GM12878 (cell line): ENCODE measurements around the gene PPP1R36. TPM values are rescaled to one million over a fixed set of nuclear protein-coding genes. Genes with fewer than 3 reads are reported as not detected.

Source experiments
- ATAC-seq: fragments of 200-7000 bp; cut with Tn5 transposase; 3 replicates; pipeline ENCODE4 v1.9.1; 2020; ENCODE audit warnings: mild to moderate bottlenecking, moderate library complexity
- BruUV-seq: library from RNA; stranded (reverse); fragments of 400-500 nt; replicated peaks from 2 replicates; lab custom pipeline; 2021; lab: Mats Ljungman, UMichigan
- CTCF ChIA-PET: fragments of 300-600 bp; sonication (Branson Sonifier 250); formaldehyde crosslinking; extraction: SDS; loops from one replicate; lab custom pipeline; 2021; ENCODE audit warnings: inconsistent platforms; lab: Yijun Ruan, JAX
- POLR2A ChIA-PET: fragments of 350-600 bp; formaldehyde crosslinking; extraction: SDS; loops from one replicate; lab custom pipeline; 2021; ENCODE audit warnings: inconsistent platforms; lab: Charles Lee
- RAD21 ChIA-PET: fragments of 300-600 bp; sonication (Branson Sonifier 250); formaldehyde crosslinking; loops from one replicate; lab custom pipeline; 2023; ENCODE audit warnings: antibody characterized with exemption; ENCODE audit not compliant: unreplicated experiment; lab: Charles Lee
- SMC1A ChIA-PET: fragments of 300-600 bp; sonication (Branson Sonifier 250); formaldehyde crosslinking; loops from one replicate; lab custom pipeline; 2023; ENCODE audit not compliant: unreplicated experiment, uncharacterized antibody; lab: Charles Lee
- DNase-seq: peaks from one replicate; pipeline ENCODE4 v3.0.0-alpha.2; 2011; ENCODE audit warnings: low read depth, low spot score
- FAIRE-seq: peaks from 3 replicates; lab custom pipeline; 2011; peaks lifted over from hg19 to GRCh38; lab: Jason Lieb, UNC
- H2AFZ ChIP-seq: 2 replicates; pipeline ENCODE4 v1.6.0; 2011; ENCODE audit warnings: low read depth, low read length, control low read depth; ENCODE audit not compliant: control insufficient read depth
- H3K27ac ChIP-seq: 2 replicates; pipeline ENCODE4 v1.5.1; 2011; ENCODE audit warnings: control low read depth; ENCODE audit not compliant: control insufficient read depth, insufficient read depth
- H3K27me3 ChIP-seq, 2 experiments: replicated peaks in 1 of 2; 2 replicates each; pipeline versions ENCODE4 v1.6.0 to v1.6.1; 2011; ENCODE audit warnings: low read length in 1 of 2; ENCODE audit not compliant: control insufficient read depth in 2 of 2, insufficient read depth in 2 of 2
- H3K36me3 ChIP-seq, 2 experiments: 2 replicates each; pipeline ENCODE4 v1.5.1; 2011; ENCODE audit warnings: low read length in 1 of 2; ENCODE audit not compliant: control insufficient read depth in 2 of 2, insufficient read depth in 2 of 2
- H3K4me1 ChIP-seq: 2 replicates; pipeline ENCODE4 v1.6.1; 2011; ENCODE audit warnings: mild to moderate bottlenecking, low read length, moderate library complexity, mixed read lengths; ENCODE audit not compliant: control insufficient read depth, insufficient read depth
- H3K4me2 ChIP-seq: 2 replicates; pipeline ENCODE4 v1.6.0; 2011; ENCODE audit warnings: control low read depth; ENCODE audit not compliant: control insufficient read depth, insufficient read depth
- H3K4me3 ChIP-seq: fragments of 200-600 bp; sonication (generic); 2 replicates; pipeline ENCODE4 v1.5.1; 2016
- H3K79me2 ChIP-seq: 2 replicates; pipeline ENCODE4 v1.6.0; 2011; ENCODE audit warnings: low read length; ENCODE audit not compliant: control insufficient read depth, insufficient read depth
- H3K9ac ChIP-seq: 2 replicates; pipeline ENCODE4 v1.8.0; 2011; ENCODE audit warnings: low read length, control low read depth, mixed read lengths; ENCODE audit not compliant: control insufficient read depth, insufficient read depth
- H3K9me3 ChIP-seq: replicated peaks from 3 replicates; pipeline ENCODE4 v1.5.1; 2011; ENCODE audit warnings: mild to moderate bottlenecking, low read length; ENCODE audit not compliant: control insufficient read depth, insufficient read depth
- H4K20me1 ChIP-seq: 2 replicates; pipeline ENCODE4 v1.6.0; 2011; ENCODE audit not compliant: control insufficient read depth, insufficient read depth
- CBX5 ChIP-seq: sonication (generic); IDR thresholded peaks from 2 replicates; pipeline ENCODE4 v1.6.1; 2016; ENCODE audit warnings: low read depth, moderate library complexity, mild to moderate bottlenecking, inconsistent platforms
- CREM ChIP-seq: IDR thresholded peaks from 2 replicates; pipeline ENCODE4 v1.6.1; 2014; ENCODE audit warnings: antibody characterized with exemption, low read depth
- E2F4 ChIP-seq: IDR thresholded peaks from 2 replicates; pipeline ENCODE4 v1.6.1; 2012; ENCODE audit warnings: low read depth, low read length, improper control_type of control experiment
- EP300 ChIP-seq, 2 experiments: fragments of 150-350 bp in 1 of 2; IDR thresholded peaks; 2 replicates each; pipeline ENCODE4 v1.6.1; 2011 to 2012; ENCODE audit warnings: low read depth in 2 of 2, low read length in 2 of 2, borderline replicate concordance in 1 of 2, improper control_type of control experiment in 1 of 2, inconsistent platforms in 1 of 2; ENCODE audit not compliant: control insufficient read depth in 1 of 2
- ETV6 ChIP-seq, 2 experiments: fragments of 450-650 bp in 1 of 2; IDR thresholded peaks in 1 of 2; conservative IDR thresholded peaks in 1 of 2; 2 replicates each; pipeline ENCODE4 v1.6.1; 2014; ENCODE audit warnings: antibody characterized with exemption in 1 of 2, borderline replicate concordance in 1 of 2, low read depth in 1 of 2, mild to moderate bottlenecking in 1 of 2, moderate library complexity in 1 of 2
- PKNOX1 ChIP-seq: fragments of 450-650 bp; IDR thresholded peaks from 2 replicates; pipeline ENCODE4 v1.6.1; 2016; ENCODE audit warnings: mild to moderate bottlenecking
- RB1 ChIP-seq: fragments of 450-650 bp; formaldehyde crosslinking; IDR thresholded peaks from 2 replicates; pipeline ENCODE4 v1.6.1; 2017; ENCODE audit warnings: mild to moderate bottlenecking, borderline replicate concordance
- SREBF2 ChIP-seq: IDR thresholded peaks from 2 replicates; pipeline ENCODE4 v1.6.1; 2012; ENCODE audit warnings: mild to moderate bottlenecking, low read length
- YBX1 ChIP-seq: fragments of 450-650 bp; IDR thresholded peaks from 2 replicates; pipeline ENCODE4 v1.6.1; 2016; ENCODE audit warnings: antibody characterized with exemption
- ZNF274 ChIP-seq: IDR thresholded peaks from one replicate; pipeline ENCODE4 v1.8.0; 2011; ENCODE audit not compliant: insufficient read length, insufficient read depth
- ZSCAN29 ChIP-seq: fragments of 450-650 bp; IDR thresholded peaks from 2 replicates; pipeline ENCODE4 v1.6.1; 2017; ENCODE audit warnings: mild to moderate bottlenecking, moderate library complexity
- ZZZ3 ChIP-seq: IDR thresholded peaks from 2 replicates; pipeline ENCODE4 v1.6.1; 2011; ENCODE audit warnings: low read depth; ENCODE audit not compliant: control insufficient read depth, insufficient read length
- WGBS: methylation state at CpG from one replicate; pipeline ENCODE4 v1.1.6; 2016; ENCODE audit warnings: low lambda C conversion rate; ENCODE audit not compliant: insufficient replicate concordance, insufficient coverage; ENCODE audit errors: missing lambda C conversion rate; 5-methylcytosine and 5-hydroxymethylcytosine counted together
- in situ Hi-C: fragments of 300-500 bp; cut with MboI; formaldehyde crosslinking; loops from 9 replicates; pipeline ENCODE4 v1.14.3; 2018; ENCODE audit warnings: mixed read lengths
- intact Hi-C: fragments of 100-400 bp; cut with micrococcal nuclease; formaldehyde crosslinking; loops from one replicate; pipeline ENCODE4 v1.14.2; 2022; ENCODE audit not compliant: unreplicated experiment
- polyA plus RNA-seq, 11 experiments: library from polyadenylated mRNA; depleted of rRNA in 4 of 11; unstranded in 6 of 11; stranded (reverse) in 5 of 11; fragments of >200 nt; fragmentation: Nextera tagmentation in 4 of 11; fragmentation: Illumina TruSeq in 1 of 11; extraction: Ambion mirVana in 4 of 11; extraction: Trizol in 1 of 11; gene quantifications; 1 replicate in 1 of 11; 2 replicates in 10 of 11; pipeline versions ENCODE4 v1.2.1 to v1.2.3, GENCODE V29; 2011 to 2016; ENCODE audit warnings: inconsistent platforms in 2 of 11, missing spikeins in 2 of 11, low read depth in 1 of 11
- total RNA-seq, 4 experiments: library from RNA; depleted of rRNA in 3 of 4; stranded (reverse); fragments of >200 nt in 3 of 4; fragmentation: Illumina TruSeq in 1 of 4; extraction: Trizol in 1 of 4; gene quantifications; 2 replicates each; pipeline versions ENCODE4 v1.2.1 to v1.2.3, GENCODE V29; 2013 to 2021

PPP1R36 gene
- total and polyA plus RNA-seq, 10 of the 15 experiments (the other 5 are each of a cell fraction or from before 2014, with no cell fraction given), result 0.12 to 0.13 TPM; not detected in 8

- 51% methylated on average over 2 of the region's 2 CpGs for whole genome bisulfite sequencing
- no peaks in the 10 kb centered on the region for H3K79me2 ChIP-seq
- SMC1A ChIA-PET, result interaction anchor here (1.4 to 2.8 kb wide), 3 partner anchors 8 to 25 kb away, joined by 3 to 6 read pairs (median 4); no protein-coding TSS in a partner anchor
Observed at GRCh38 chr14:64614166-64614565, 64.4 kb downstream of the PPP1R36 start.

More at GRCh38 chr14:64614166-64614565, 64.4 kb downstream of the PPP1R36 start:
- in situ Hi-C loops (no loop called here), intact Hi-C loops (no loop called here)
- H3K4me3 ChIP-seq, result no peak overlapping the region
- H4K20me1 ChIP-seq, result no peaks in the 10 kb centered on the region
- FAIRE-seq (no peak), DNase-seq (no peak), ATAC-seq (no peak)
- ChIA-PET RAD21 (no interaction called here), POLR2A (no interaction called here), CTCF (interaction anchor here (0.6 to 2.1 kb wide), 3 partner anchors 9 to 181 kb away, joined by 3 to 11 read pairs (median 3); no protein-coding TSS in a partner anchor)
- H3K27ac ChIP-seq, result no peak overlapping the region
- no peak overlapping the region for H3K4me2 ChIP-seq
- H3K27me3 ChIP-seq, result no peaks in the 10 kb centered on the region; a peak in 1 of 4 replicates
- TF ChIP-seq CREM (no peak), RB1 (no peak), EP300 (IDR thresholded peaks at IDR 0.05; ENCODE audit: borderline replicate concordance in 1 of 2, control insufficient read depth in 1 of 2, low read depth in 2 of 2, low read length in 2 of 2) (no peak), YBX1 (no peak), PKNOX1 (no peak), ZZZ3 (no peak), SREBF2 (no peak), ZSCAN29 (no peak), E2F4 (no peak), ETV6 (conservative IDR thresholded peaks at IDR 0.05 in 1 of 2, IDR thresholded peaks at IDR 0.05 in 1 of 2; ENCODE audit: borderline replicate concordance in 1 of 2, low read depth in 1 of 2) (no peak), CBX5 (no peak), ZNF274 (no peak)
- no peak overlapping the region for H3K9ac ChIP-seq
- no peaks in the 10 kb centered on the region for H3K4me1 ChIP-seq
- no peaks in the 10 kb centered on the region for H3K36me3 ChIP-seq
- H3K9me3 ChIP-seq, result no peaks in the 10 kb centered on the region
- BruUV-seq, result no TSS peak
- no peak overlapping the region for H2AFZ ChIP-seq
